Osteoblast (primary cell): ENCODE measurements around the gene IPO11. TPM values are rescaled to one million over a fixed set of nuclear protein-coding genes. Genes with fewer than 3 reads are reported as not detected.

Source experiments
- DNase-seq: peaks from one replicate; pipeline ENCODE4 v3.0.0; 2011; ENCODE audit warnings: low spot score, mixed read lengths; ENCODE audit not compliant: insufficient read length; ENCODE audit errors: missing footprints
- H2AFZ ChIP-seq: 2 replicates; pipeline ENCODE4 v1.6.0; 2011; ENCODE audit warnings: mild to moderate bottlenecking, low read length
- H3K27ac ChIP-seq: 2 replicates; pipeline ENCODE4 v1.5.1; 2011; ENCODE audit warnings: mild to moderate bottlenecking, low read depth, low read length, moderate library complexity
- H3K27me3 ChIP-seq: 2 replicates; pipeline ENCODE4 v1.6.0; 2012; ENCODE audit warnings: mild to moderate bottlenecking, control low read depth, inconsistent platforms, low read length, moderate library complexity; ENCODE audit not compliant: insufficient read depth
- H3K36me3 ChIP-seq: 2 replicates; pipeline ENCODE4 v1.5.1; 2011; ENCODE audit warnings: mild to moderate bottlenecking, low read length, control low read depth, moderate library complexity; ENCODE audit not compliant: insufficient read depth
- H3K4me1 ChIP-seq: 2 replicates; pipeline ENCODE4 v1.5.1; 2011; ENCODE audit warnings: mild to moderate bottlenecking, low read length, control low read depth, moderate library complexity; ENCODE audit not compliant: insufficient read depth
- H3K4me2 ChIP-seq: 2 replicates; pipeline ENCODE4 v1.6.0; 2011; ENCODE audit warnings: mild to moderate bottlenecking, low read length; ENCODE audit not compliant: insufficient read depth
- H3K4me3 ChIP-seq: fragments of 200-600 bp; sonication (generic); 3 replicates; pipeline ENCODE4 v1.5.1; 2012; ENCODE audit warnings: mild to moderate bottlenecking, low read length, inconsistent platforms; ENCODE audit not compliant: insufficient read depth
- H3K79me2 ChIP-seq: 2 replicates; pipeline ENCODE4 v1.6.0; 2012; ENCODE audit warnings: mild to moderate bottlenecking, low read length, control low read depth, inconsistent platforms; ENCODE audit not compliant: insufficient read depth
- H3K9me3 ChIP-seq: 2 replicates; pipeline ENCODE4 v1.5.1; 2011; ENCODE audit warnings: low read depth, low read length, control low read depth
- H4K20me1 ChIP-seq: 2 replicates; pipeline ENCODE4 v1.6.0; 2012; ENCODE audit warnings: mild to moderate bottlenecking, low read length, control low read depth; ENCODE audit not compliant: insufficient read depth
- CTCF ChIP-seq: IDR thresholded peaks from 2 replicates; pipeline ENCODE4 v1.5.1; 2011; ENCODE audit warnings: mild to moderate bottlenecking, low read depth, low read length, moderate library complexity; ENCODE audit errors: extremely low read depth
- total RNA-seq: library from RNA; depleted of rRNA; stranded (reverse); fragments of >200 nt; gene quantifications from 2 replicates; pipeline ENCODE4 v1.2.3, GENCODE V29; 2012

Gene IPO11
- total RNA-seq, 1 donor = 24.2 TPM

- Histone ChIP-seq H3K36me3 (no peaks in the 10 kb centered on the region), H3K4me2 (no peak overlapping the region), H3K27me3 (no peaks in the 10 kb centered on the region), H3K79me2 (no peaks in the 10 kb centered on the region), H4K20me1 (no peaks in the 10 kb centered on the region), H3K9me3 (no peaks in the 10 kb centered on the region), H3K27ac (no peak overlapping the region), H3K4me3 (no peak overlapping the region), H3K4me1 (no peaks in the 10 kb centered on the region), H2AFZ (no peak overlapping the region)
- DNase-seq = peak; percentile 13
- TF ChIP-seq CTCF = no peak
Observed at GRCh38 chr5:62649476-62650113, 237.0 kb downstream of the IPO11 start.

- Histone ChIP-seq H3K36me3 (no peaks in the 10 kb centered on the region), H3K4me1 (no peaks in the 10 kb centered on the region), H3K9me3 (no peaks in the 10 kb centered on the region), H3K4me2 (no peak overlapping the region), H2AFZ (no peak overlapping the region), H3K27me3 (no peaks in the 10 kb centered on the region), H3K4me3 (no peak overlapping the region), H3K27ac (no peak overlapping the region), H3K79me2 (no peaks in the 10 kb centered on the region), H4K20me1 (no peaks in the 10 kb centered on the region)
- no peak for TF ChIP-seq CTCF
- peak; percentile 25 for DNase-seq
Observed at GRCh38 chr5:62650197-62650596, 237.6 kb downstream of the IPO11 start.

- Histone ChIP-seq H3K4me3 (no peak overlapping the region), H4K20me1 (no peaks in the 10 kb centered on the region)
- no peak for TF ChIP-seq CTCF
Observed at GRCh38 chr5:62652225-62652624, 239.7 kb downstream of the IPO11 start.

GRCh38 chr5:62653001-62653863 lies 240.7 kb downstream of the IPO11 start:
- no peaks in the 10 kb centered on the region for H3K4me1 ChIP-seq
- no peak overlapping the region for H3K4me2 ChIP-seq
- no peak for DNase-seq

More at GRCh38 chr5:62652225-62652624, 239.7 kb downstream of the IPO11 start:
- H2AFZ ChIP-seq = no peak overlapping the region
- H3K9me3 ChIP-seq = no peaks in the 10 kb centered on the region
- H3K27me3 ChIP-seq = no peaks in the 10 kb centered on the region
- no peak overlapping the region for H3K4me2 ChIP-seq
- H3K27ac ChIP-seq = no peak overlapping the region
- no peaks in the 10 kb centered on the region for H3K36me3 ChIP-seq
- DNase-seq = no peak
- no peaks in the 10 kb centered on the region for H3K4me1 ChIP-seq
- H3K79me2 ChIP-seq = no peaks in the 10 kb centered on the region

More at GRCh38 chr5:62653001-62653863, 240.7 kb downstream of the IPO11 start:
- TF ChIP-seq CTCF = no peak
- Histone ChIP-seq H4K20me1 (no peaks in the 10 kb centered on the region), H2AFZ (no peak overlapping the region), H3K79me2 (no peaks in the 10 kb centered on the region), H3K9me3 (no peaks in the 10 kb centered on the region), H3K4me3 (no peak overlapping the region), H3K36me3 (no peaks in the 10 kb centered on the region), H3K27me3 (no peaks in the 10 kb centered on the region), H3K27ac (no peak overlapping the region)
